Ovary (tissue), 9 donors: ENCODE results near the gene SLC38A1. TPM values are rescaled to one million over a fixed set of nuclear protein-coding genes. Genes with fewer than 3 reads are reported as not detected.

Experiments used
- DNase-seq, 5 donors: peaks; one replicate each; pipeline ENCODE4 v3.0.0-alpha.2; 2019 to 2020
- H3K27ac ChIP-seq, 2 donors: fragments of 200-600 bp; one replicate each; pipeline versions ENCODE4 v1.5.1 to v1.8.0; 2019 to 2022
- H3K27me3 ChIP-seq: fragments of 200-600 bp; one replicate; pipeline ENCODE4 v1.8.0; 2022
- H3K36me3 ChIP-seq: fragments of 200-600 bp; sonication (generic); one replicate; pipeline ENCODE4 v1.5.1; 2019
- H3K4me1 ChIP-seq: one replicate; pipeline ENCODE4 v1.8.1; 2013; ENCODE audit warnings: mild to moderate bottlenecking, moderate library complexity; ENCODE audit not compliant: insufficient read depth
- H3K4me3 ChIP-seq: fragments of 200-600 bp; sonication (generic); one replicate; pipeline ENCODE4 v1.5.1; 2017
- H3K9me3 ChIP-seq, 2 donors: fragments of 200-600 bp in 1 of 2; sonication (generic) in 1 of 2; one replicate each; pipeline versions ENCODE4 v1.5.1 to v1.8.1; 2013 to 2019; ENCODE audit warnings: mild to moderate bottlenecking in 1 of 2, moderate library complexity in 1 of 2
- EP300 ChIP-seq: sonication (generic); formaldehyde crosslinking; IDR thresholded peaks from one replicate; pipeline ENCODE4 v1.6.1; 2017; ENCODE audit warnings: antibody characterized with exemption
- POLR2A ChIP-seq: fragments of 450-650 bp; IDR thresholded peaks from one replicate; pipeline ENCODE4 v1.6.1; 2017; ENCODE audit warnings: antibody characterized with exemption, mild to moderate bottlenecking, moderate library complexity
- WGBS, 3 donors: extraction: QIAGEN DNeasy Blood & Tissue Kit in 1 of 3; methylation state at CpG; one replicate each; pipeline versions ENCODE4 v1.1.5 to v1.1.7; 2013 to 2017; 5-methylcytosine and 5-hydroxymethylcytosine counted together
- intact Hi-C, 4 donors: fragments of 100-400 bp; cut with DNase I; formaldehyde crosslinking; loops; one replicate each; pipeline versions ENCODE4 v1.11.0 to v1.15.1; 2022 to 2023
- polyA plus RNA-seq, 2 donors: library from polyadenylated mRNA; stranded (reverse); fragments of 200-250 nt in 1 of 2; fragments of 350-450 nt in 1 of 2; fragmentation: Illumina TruSeq in 1 of 2; extraction: RNeasy Lipid Tissue Mini Kit (QIAGEN cat#74804) in 1 of 2; gene quantifications; one replicate each; pipeline ENCODE4 v1.2.3, GENCODE V29; 2013 to 2014
- total RNA-seq, 7 donors: library from RNA; depleted of rRNA in 2 of 7; stranded (reverse); fragments of >200 nt in 2 of 7; fragmentation: NEBNext Ultra II Directional in 3 of 7; extraction: Animal tissue kit (Norgen Biotek cat#: 25700) in 3 of 7; gene quantifications; one replicate each; pipeline versions ENCODE4 v1.1.0 to v1.2.4, GENCODE V29; 2016 to 2023
- TF ChIP-seq, protein P1 (sequence below), 3 donors: fragments of 450-650 bp in 2 of 3; fragments of 200-600 bp in 1 of 3; IDR thresholded peaks; one replicate each; pipeline versions ENCODE4 v1.5.1 to v1.8.0; 2016 to 2022; ENCODE audit warnings: antibody characterized with exemption in 3 of 3, mild to moderate bottlenecking in 1 of 3
- donor health status: DM: no; HTN: no; CAD: no; lungs with moderate emphysema.
- donor health status: DM: no; HTN: no; CAD: no.
- donor health status: Bipolar disorder and iron deficiency.
- donor health status: DM: yes; HTN: yes; CAD: no.
- donor health status: DM: no; HTN: no; CAD: no.
- donor health status: DM: yes; HTN: yes; CAD: no.

The SLC38A1 gene
- total and polyA plus RNA-seq, 9 donors: 4.6 to 86.3 (median 27.9) TPM

DNA sequence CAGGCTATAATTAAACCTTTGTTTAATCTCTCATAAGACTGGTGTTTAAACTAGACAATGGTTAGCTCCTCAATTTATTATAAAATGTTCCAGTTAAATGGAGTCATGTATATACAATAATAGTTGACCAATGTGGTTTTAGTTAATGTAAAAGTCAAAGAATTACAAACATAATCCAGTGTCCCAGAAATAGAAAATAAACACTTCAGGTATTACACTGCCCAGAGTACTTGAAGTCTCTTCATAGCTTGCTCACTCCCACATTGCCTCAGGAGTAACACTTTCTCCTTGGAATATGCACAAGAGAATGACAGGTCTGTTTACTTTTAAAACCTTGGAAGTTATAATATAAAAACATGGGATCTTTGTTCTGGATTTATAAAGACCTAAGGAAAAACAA lies 60.5 kb downstream of the SLC38A1 start:
- TF ChIP-seq EP300 (no peak), POLR2A (no peak)
- TF ChIP-seq, protein P1, sequence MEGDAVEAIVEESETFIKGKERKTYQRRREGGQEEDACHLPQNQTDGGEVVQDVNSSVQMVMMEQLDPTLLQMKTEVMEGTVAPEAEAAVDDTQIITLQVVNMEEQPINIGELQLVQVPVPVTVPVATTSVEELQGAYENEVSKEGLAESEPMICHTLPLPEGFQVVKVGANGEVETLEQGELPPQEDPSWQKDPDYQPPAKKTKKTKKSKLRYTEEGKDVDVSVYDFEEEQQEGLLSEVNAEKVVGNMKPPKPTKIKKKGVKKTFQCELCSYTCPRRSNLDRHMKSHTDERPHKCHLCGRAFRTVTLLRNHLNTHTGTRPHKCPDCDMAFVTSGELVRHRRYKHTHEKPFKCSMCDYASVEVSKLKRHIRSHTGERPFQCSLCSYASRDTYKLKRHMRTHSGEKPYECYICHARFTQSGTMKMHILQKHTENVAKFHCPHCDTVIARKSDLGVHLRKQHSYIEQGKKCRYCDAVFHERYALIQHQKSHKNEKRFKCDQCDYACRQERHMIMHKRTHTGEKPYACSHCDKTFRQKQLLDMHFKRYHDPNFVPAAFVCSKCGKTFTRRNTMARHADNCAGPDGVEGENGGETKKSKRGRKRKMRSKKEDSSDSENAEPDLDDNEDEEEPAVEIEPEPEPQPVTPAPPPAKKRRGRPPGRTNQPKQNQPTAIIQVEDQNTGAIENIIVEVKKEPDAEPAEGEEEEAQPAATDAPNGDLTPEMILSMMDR (IDR thresholded peaks at IDR 0.05): no peak
- Histone ChIP-seq H3K27ac (no peak overlapping the region), H3K4me1 (no peaks in the 10 kb centered on the region)

DNA sequence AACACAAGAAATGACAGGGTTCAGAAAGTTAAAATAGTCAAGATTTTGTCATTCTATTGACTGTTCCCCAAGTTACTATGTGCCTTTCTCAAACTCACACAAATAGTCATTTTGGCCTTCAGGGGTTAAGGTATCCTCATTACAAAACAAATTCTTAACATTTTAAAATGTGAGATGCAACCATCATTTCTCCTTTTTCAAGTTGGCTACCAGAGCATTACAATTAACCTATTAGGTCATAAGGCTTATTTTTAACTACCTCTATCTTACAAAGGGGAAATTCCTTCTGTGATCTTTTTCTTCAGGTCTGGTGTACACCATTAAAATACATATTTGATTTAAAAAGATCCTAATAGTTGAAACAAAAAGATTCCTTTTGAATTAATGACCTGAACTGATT lies 61.2 kb downstream of the SLC38A1 start:
- no peak for DNase-seq
- TF ChIP-seq POLR2A (no peak), EP300 (no peak)
- TF ChIP-seq, protein P1 (IDR thresholded peaks at IDR 0.05): no peak
- Histone ChIP-seq H3K36me3 (no peaks in the 10 kb centered on the region), H3K27ac (no peak overlapping the region), H3K4me3 (no peak overlapping the region), H3K4me1 (no peaks in the 10 kb centered on the region), H3K9me3 (no peaks in the 10 kb centered on the region), H3K27me3 (no peaks in the 10 kb centered on the region)
- intact Hi-C loops: no loop called here

More for the DNA sequence above, 60.5 kb downstream of the SLC38A1 start:
- no peak for DNase-seq
- Histone ChIP-seq H3K36me3 (no peaks in the 10 kb centered on the region), H3K4me3 (no peak overlapping the region), H3K27me3 (no peaks in the 10 kb centered on the region), H3K9me3 (no peaks in the 10 kb centered on the region)
- intact Hi-C loops: no loop called here

DNA sequence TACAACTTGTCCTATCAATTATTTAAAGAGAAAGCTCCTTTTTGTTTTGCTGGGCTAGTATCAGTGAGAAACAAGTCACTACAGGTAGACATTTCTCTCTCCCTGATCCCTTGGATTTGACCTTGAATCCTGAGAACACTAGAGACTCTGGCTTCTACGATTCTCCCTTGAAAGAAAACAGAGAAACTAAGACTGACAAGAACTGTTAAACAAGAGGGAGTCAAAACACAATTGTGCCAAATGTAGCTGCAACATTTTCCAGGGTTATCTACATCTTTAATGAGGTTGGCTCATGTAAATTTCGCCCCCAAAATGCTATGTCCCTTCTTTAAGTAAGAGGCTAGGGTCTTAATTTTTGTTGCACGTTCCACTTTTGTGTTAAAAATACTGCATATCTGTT lies 62.4 kb downstream of the SLC38A1 start:
- intact Hi-C loops: no loop called here
- no peak overlapping the region for H3K27ac ChIP-seq
- H3K36me3 ChIP-seq: no peaks in the 10 kb centered on the region
- DNase-seq: no peak
- H3K9me3 ChIP-seq: no peaks in the 10 kb centered on the region
- no peak overlapping the region for H3K4me3 ChIP-seq
- WGBS, 3 donors: 27 to 33% (median 29%) methylated on average over 3 of the region's 3 CpGs
- H3K27me3 ChIP-seq: no peaks in the 10 kb centered on the region
- H3K4me1 ChIP-seq: no peaks in the 10 kb centered on the region
- TF ChIP-seq, protein P1 (IDR thresholded peaks at IDR 0.05): no peak
- no peak for TF ChIP-seq EP300
- no peak for TF ChIP-seq POLR2A

DNA sequence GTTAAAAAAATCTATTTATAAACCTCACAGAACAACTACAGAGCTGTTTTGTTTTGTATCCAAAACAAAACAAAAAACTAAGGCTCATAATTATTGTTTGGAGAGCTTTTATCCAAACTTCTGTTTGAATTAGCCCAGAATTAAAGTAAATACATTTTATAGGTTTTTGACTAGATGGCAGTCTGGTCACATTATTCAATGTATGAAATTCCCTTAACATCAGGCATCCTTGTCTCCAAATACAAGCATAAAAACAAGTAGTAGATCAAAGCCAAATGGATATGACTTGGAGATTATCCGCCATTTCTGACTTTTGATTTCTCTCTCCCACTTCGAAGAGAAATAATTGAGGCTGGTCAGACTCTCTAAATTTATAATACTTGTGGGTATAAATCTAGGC lies 63.5 kb downstream of the SLC38A1 start:
- no peak for DNase-seq
- Histone ChIP-seq H3K27me3 (no peaks in the 10 kb centered on the region), H3K36me3 (no peaks in the 10 kb centered on the region), H3K9me3 (no peaks in the 10 kb centered on the region), H3K4me3 (no peak overlapping the region), H3K4me1 (no peaks in the 10 kb centered on the region), H3K27ac (no peak overlapping the region)
- no peak for TF ChIP-seq EP300
- TF ChIP-seq, protein P1 (IDR thresholded peaks at IDR 0.05): no peak
- intact Hi-C loops: no loop called here
- WGBS, 3 donors: 22 to 27% (median 25%) methylated on average over 2 of the region's 2 CpGs

- Histone ChIP-seq H3K4me1 (no peaks in the 10 kb centered on the region), H3K27me3 (no peaks in the 10 kb centered on the region), H3K36me3 (no peaks in the 10 kb centered on the region), H3K4me3 (no peak overlapping the region), H3K9me3 (no peaks in the 10 kb centered on the region), H3K27ac (no peak overlapping the region)
- no peak for DNase-seq
- intact Hi-C loops: no loop called here
- TF ChIP-seq, protein P1 (IDR thresholded peaks at IDR 0.05): no peak
- TF ChIP-seq POLR2A: no peak
- TF ChIP-seq EP300: no peak
- 55 to 84% (median 69%) methylated on average over 5 of the region's 5 CpGs for WGBS, 3 donors
Measured at GRCh38 chr12:46201284-46201789, 67.5 kb downstream of the SLC38A1 start.
